Heart left ventricle (tissue), 13 donors: ENCODE results near the gene ABCD1.

Experiments
- CTCF ChIP-seq, 12 donors: fragments of 200-600 bp; sonication (generic) in 4 of 12; IDR thresholded peaks; one replicate each; pipeline versions ENCODE4 v1.5.0 to v1.8.0; 2018 to 2022; ENCODE audit warnings: antibody characterized with exemption in 12 of 12, mild to moderate bottlenecking in 5 of 12
- POLR2A ChIP-seq, 2 donors: fragments of 450-650 bp; IDR thresholded peaks; one replicate each; pipeline ENCODE4 v1.6.1; 2017; ENCODE audit warnings: antibody characterized with exemption in 2 of 2, mild to moderate bottlenecking in 2 of 2, moderate library complexity in 2 of 2
- donor health status: ischemic (EF 13 %, LVEDD 7.1; RV severe dilation, severe dysfunction).
- donor health status: DM: no; HTN: yes; CAD: no.
- donor health status: DM: no; HTN: no; CAD: no.
- donor health status: ischemic (EF 25% LVEDD 6.9; RV normal size, moderate dysfunction).
- donor health status: ischemic (EF 25% LVEDD 5.7; RV mildly dilated, moderate dysfunction).
- donor health status: ischemic (EF 35%, LVEDD 5.7; RV mildly dilated, moderate dysfunction).
- donor health status: nonischemic (EF 11% LVEDD 7.7; RV severe dilation, severe dysfunction).
- donor health status: DM: yes; HTN: yes; CAD: no.
- donor health status: PGD.
- donor health status: ischemic (EF 29% LVEDD 5.4; RV normal size, mild dysfunction).
- donor health status: nonischemic (EF 23%, LVEDD 6.1; RV moderate dilation, normal function).

GRCh38 chrX:153776611-153777045, 52.0 kb downstream of the ABCD1 start:
- TF ChIP-seq CTCF (IDR thresholded peaks at IDR 0.05) = no peak
- TF ChIP-seq POLR2A (IDR thresholded peaks at IDR 0.05) = no peak
